GM12873 (cell line): ENCODE data around the gene STX10.
A peak's percentile ranks its signal among the peaks of the same experiment; 100 is the strongest.

Experiments
- TF ChIP-seq, protein P1 (sequence below): IDR thresholded peaks from 2 replicates; pipeline ENCODE4 v1.5.1; 2012; ENCODE audit warnings: low read depth, mild to moderate bottlenecking, moderate library complexity, low read length, control low read depth; ENCODE audit not compliant: insufficient read depth; ENCODE audit errors: missing control alignments

The STX10 gene

DNA sequence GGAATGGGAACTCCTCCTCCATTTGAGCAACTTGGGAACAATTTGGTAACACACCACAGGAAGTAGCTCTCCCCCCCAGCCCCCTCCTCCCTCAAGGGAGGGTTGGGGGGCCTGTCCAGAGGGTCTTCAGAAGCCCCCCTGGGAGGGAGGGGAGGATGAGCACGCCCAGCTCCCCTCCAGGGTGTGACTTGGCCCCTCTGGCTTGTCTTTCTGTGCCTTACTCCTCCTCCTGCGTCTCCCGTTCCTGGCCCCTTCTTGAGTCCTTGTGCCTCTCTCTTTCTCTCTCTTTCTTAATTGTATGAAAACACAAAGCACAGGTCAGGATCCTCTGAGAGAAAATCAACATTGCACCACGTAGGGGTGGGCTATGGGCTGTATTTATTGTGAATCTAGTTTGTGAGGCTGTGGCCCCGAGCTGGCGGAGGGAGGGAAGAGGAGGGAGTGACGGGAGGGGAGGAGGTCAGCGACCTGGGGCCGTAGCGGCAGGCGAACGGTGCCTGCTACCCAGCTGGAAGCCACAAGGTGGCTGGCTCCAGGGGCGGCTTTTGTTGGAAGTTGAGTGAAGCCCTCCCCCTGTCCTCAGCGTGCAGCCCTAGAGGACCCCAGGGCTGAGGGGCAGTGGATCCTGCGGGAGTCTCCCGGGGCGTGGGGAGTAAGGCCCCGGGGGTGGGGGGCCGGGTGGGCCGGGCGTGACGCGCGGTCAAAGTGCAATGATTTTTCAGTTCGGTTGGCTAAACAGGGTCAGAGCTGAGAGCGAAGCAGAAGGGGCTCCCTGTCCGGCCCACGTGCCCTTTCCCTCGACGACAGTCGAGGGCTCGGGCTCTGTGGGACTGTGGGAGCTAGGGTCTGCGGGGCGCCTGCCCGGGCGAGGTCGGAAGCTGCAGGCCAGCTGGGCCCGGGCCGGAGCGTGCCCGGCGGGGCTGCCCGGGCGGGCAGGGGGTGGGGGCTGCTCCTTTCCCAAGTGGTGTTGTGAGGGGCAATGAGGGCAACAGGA is 53.9 kb downstream of the STX10 start:
- TF ChIP-seq, protein P1, sequence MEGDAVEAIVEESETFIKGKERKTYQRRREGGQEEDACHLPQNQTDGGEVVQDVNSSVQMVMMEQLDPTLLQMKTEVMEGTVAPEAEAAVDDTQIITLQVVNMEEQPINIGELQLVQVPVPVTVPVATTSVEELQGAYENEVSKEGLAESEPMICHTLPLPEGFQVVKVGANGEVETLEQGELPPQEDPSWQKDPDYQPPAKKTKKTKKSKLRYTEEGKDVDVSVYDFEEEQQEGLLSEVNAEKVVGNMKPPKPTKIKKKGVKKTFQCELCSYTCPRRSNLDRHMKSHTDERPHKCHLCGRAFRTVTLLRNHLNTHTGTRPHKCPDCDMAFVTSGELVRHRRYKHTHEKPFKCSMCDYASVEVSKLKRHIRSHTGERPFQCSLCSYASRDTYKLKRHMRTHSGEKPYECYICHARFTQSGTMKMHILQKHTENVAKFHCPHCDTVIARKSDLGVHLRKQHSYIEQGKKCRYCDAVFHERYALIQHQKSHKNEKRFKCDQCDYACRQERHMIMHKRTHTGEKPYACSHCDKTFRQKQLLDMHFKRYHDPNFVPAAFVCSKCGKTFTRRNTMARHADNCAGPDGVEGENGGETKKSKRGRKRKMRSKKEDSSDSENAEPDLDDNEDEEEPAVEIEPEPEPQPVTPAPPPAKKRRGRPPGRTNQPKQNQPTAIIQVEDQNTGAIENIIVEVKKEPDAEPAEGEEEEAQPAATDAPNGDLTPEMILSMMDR = peak; percentile 36

GRCh38 chr19:13095393-13095784 is 54.8 kb downstream of the STX10 start:
- TF ChIP-seq, protein P1 = no peak

DNA sequence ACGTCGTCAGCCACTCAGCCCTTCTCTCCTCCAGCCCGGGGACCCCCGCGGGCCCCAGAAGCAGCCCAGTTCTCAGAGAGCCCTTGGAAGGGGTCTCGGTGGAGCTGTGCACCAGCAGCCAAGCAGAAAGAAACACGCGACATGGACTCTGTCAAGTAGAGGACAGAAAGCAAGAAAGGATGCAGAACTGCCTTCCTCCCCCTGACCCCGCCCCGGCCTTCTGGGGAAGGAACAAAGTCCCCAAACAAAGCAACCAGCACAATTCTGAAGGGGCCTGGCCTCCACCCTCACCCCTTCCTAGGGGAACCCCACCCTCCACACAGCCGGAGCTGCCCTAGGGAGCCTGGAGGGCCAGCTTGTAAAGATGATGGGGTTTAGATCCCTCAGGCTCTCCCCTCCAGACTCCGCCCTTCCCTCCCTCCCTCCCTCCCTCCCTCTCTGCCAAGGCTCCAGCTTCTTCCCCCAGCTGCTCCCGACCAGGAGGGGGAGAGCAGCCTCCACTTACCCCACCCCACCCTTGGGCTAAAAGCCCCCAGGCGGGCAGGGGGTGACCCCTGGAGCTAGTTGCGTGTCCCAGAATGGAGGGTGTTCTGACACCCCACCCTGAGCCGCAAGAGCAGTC is 55.3 kb downstream of the STX10 start:
- TF ChIP-seq, protein P1 = no peak

GRCh38 chr19:13094106-13094504 is 56.1 kb downstream of the STX10 start:
- TF ChIP-seq, protein P1 = no peak
